ENCODE results near the gene ZFAND3. TPM values are rescaled to one million over a fixed set of nuclear protein-coding genes. Genes with fewer than 3 reads are reported as not detected.

The ZFAND3 gene
- total RNA-seq, 2 experiments from 2014 or later, result 32.3 to 37.9 TPM

GRCh38 chr6:38021571-38021970, 202.0 kb downstream of the ZFAND3 start:
- no peaks in the 10 kb centered on the region for H3K27me3 Mint-ChIP-seq
- ATAC-seq, result no peak
- TF ChIP-seq CTCF (IDR thresholded peaks at IDR 0.05), result no peak
- CTCF ChIA-PET, result interaction anchor here (1.0 to 2.7 kb wide), 4 partner anchors 10 to 472 kb away, joined by 3 to 10 read pairs (median 4); no protein-coding TSS in a partner anchor
- POLR2A ChIA-PET, result no interaction called here
- H3K4me3 Mint-ChIP-seq, result no peak overlapping the region
- intact Hi-C loops (cut with micrococcal nuclease), result no loop called here
- H3K4me1 Mint-ChIP-seq (ENCODE audit: low read depth), result peaks cover 24% of the 10 kb centered on the region
- peaks cover 3% of the 10 kb centered on the region for H3K36me3 Mint-ChIP-seq (ENCODE audit: low read depth)
- H3K27ac Mint-ChIP-seq, result no peak overlapping the region
- H3K9me3 Mint-ChIP-seq, result peaks cover 3% of the 10 kb centered on the region
- no peak for DNase-seq

GRCh38 chr6:38022688-38023087, 203.2 kb downstream of the ZFAND3 start:
- POLR2A ChIA-PET, result interaction anchor here (0.7 kb wide), 1 partner anchor 20 kb away, joined by 3 read pairs; no protein-coding TSS in a partner anchor
- DNase-seq (no peak), ATAC-seq (no peak)
- peaks cover 5% of the 10 kb centered on the region for H3K36me3 Mint-ChIP-seq (ENCODE audit: low read depth)
- H3K27ac Mint-ChIP-seq, result no peak overlapping the region
- TF ChIP-seq CTCF (IDR thresholded peaks at IDR 0.05), result no peak
- CTCF ChIA-PET, result interaction anchor here (0.7 to 2.7 kb wide), 5 partner anchors 10 to 309 kb away, joined by 3 to 10 read pairs (median 3); no protein-coding TSS in a partner anchor
- H3K4me3 Mint-ChIP-seq, result no peak overlapping the region
- intact Hi-C loops (cut with micrococcal nuclease), result no loop called here
- no peaks in the 10 kb centered on the region for H3K27me3 Mint-ChIP-seq
- peaks cover 29% of the 10 kb centered on the region for H3K4me1 Mint-ChIP-seq (ENCODE audit: low read depth)
- H3K9me3 Mint-ChIP-seq, result peaks cover 3% of the 10 kb centered on the region

- POLR2A ChIA-PET, result no interaction called here
- H3K4me1 Mint-ChIP-seq (ENCODE audit: low read depth), result peaks cover 43% of the 10 kb centered on the region
- H3K9me3 Mint-ChIP-seq, result peaks cover 3% of the 10 kb centered on the region
- peaks cover 5% of the 10 kb centered on the region for H3K36me3 Mint-ChIP-seq (ENCODE audit: low read depth)
- H3K4me3 Mint-ChIP-seq, result no peak overlapping the region
- no peak for ATAC-seq
- DNase-seq, result no peak
- TF ChIP-seq CTCF (IDR thresholded peaks at IDR 0.05), result no peak
- CTCF ChIA-PET, result no interaction called here
- intact Hi-C loops (cut with micrococcal nuclease), result no loop called here
- H3K27ac Mint-ChIP-seq, result no peak overlapping the region
- H3K27me3 Mint-ChIP-seq, result no peaks in the 10 kb centered on the region
Measured at GRCh38 chr6:38024908-38025307, 205.4 kb downstream of the ZFAND3 start.

- CTCF ChIA-PET, result no interaction called here
- no peak overlapping the region for H3K4me3 Mint-ChIP-seq
- H3K27ac Mint-ChIP-seq, result no peak overlapping the region
- peaks cover 3% of the 10 kb centered on the region for H3K9me3 Mint-ChIP-seq
- POLR2A ChIA-PET, result no interaction called here
- no peaks in the 10 kb centered on the region for H3K27me3 Mint-ChIP-seq
- TF ChIP-seq CTCF (IDR thresholded peaks at IDR 0.05), result no peak
- peaks cover 7% of the 10 kb centered on the region for H3K36me3 Mint-ChIP-seq (ENCODE audit: low read depth)
- DNase-seq (no peak), ATAC-seq (no peak)
- H3K4me1 Mint-ChIP-seq (ENCODE audit: low read depth), result peaks cover 45% of the 10 kb centered on the region
- intact Hi-C loops (cut with micrococcal nuclease), result no loop called here
Measured at GRCh38 chr6:38025451-38025850, 205.9 kb downstream of the ZFAND3 start.

GRCh38 chr6:38027685-38028373, 208.3 kb downstream of the ZFAND3 start:
- no peak for DNase-seq
- H3K4me3 Mint-ChIP-seq, result no peak overlapping the region
- peaks cover 10% of the 10 kb centered on the region for H3K36me3 Mint-ChIP-seq (ENCODE audit: low read depth)
- intact Hi-C loops (cut with micrococcal nuclease), result no loop called here
- H3K9me3 Mint-ChIP-seq, result peaks cover 3% of the 10 kb centered on the region
- H3K27ac Mint-ChIP-seq, result no peak overlapping the region
- TF ChIP-seq CTCF (IDR thresholded peaks at IDR 0.05), result no peak
- ChIA-PET POLR2A (no interaction called here), CTCF (interaction anchor here (1.2 to 1.6 kb wide), 4 partner anchors 23 to 467 kb away, joined by 4 to 5 read pairs (median 4); no protein-coding TSS in a partner anchor)
- peaks cover 51% of the 10 kb centered on the region for H3K4me1 Mint-ChIP-seq (ENCODE audit: low read depth)
- ATAC-seq, result no peak
- no peaks in the 10 kb centered on the region for H3K27me3 Mint-ChIP-seq

Data from activated CD8-positive, alpha-beta T cell treated with anti-CD3 and anti-CD28 coated beads for 36 hours (primary cell).